Peyer's patch (tissue), 4 donors: ENCODE measurements around the gene MS4A18.

Experiments
- CTCF ChIP-seq, 6 experiments: fragments of 450-650 bp in 4 of 6; fragments of 200-600 bp in 2 of 6; sonication (generic) in 1 of 6; IDR thresholded peaks; one replicate each; pipeline ENCODE4 v1.5.1; 2017 to 2019; ENCODE audit warnings: antibody characterized with exemption in 6 of 6, mild to moderate bottlenecking in 3 of 6, moderate library complexity in 1 of 6
- POLR2A ChIP-seq, 2 donors: fragments of 450-650 bp; IDR thresholded peaks; one replicate each; pipeline ENCODE4 v1.5.1; 2017; ENCODE audit warnings: antibody characterized with exemption in 2 of 2, mild to moderate bottlenecking in 2 of 2, moderate library complexity in 2 of 2

GRCh38 chr11:60791153-60791933 is 66.8 kb downstream of the MS4A18 start:
- TF ChIP-seq CTCF (IDR thresholded peaks at IDR 0.05) (no peak), POLR2A (IDR thresholded peaks at IDR 0.05) (no peak)
